COLO829 (cell line): ENCODE measurements around the gene STRA6.

Source experiments
- DNase-seq: peaks from one replicate; pipeline ENCODE4 v3.0.0; 2012; ENCODE audit warnings: low spot score

Gene STRA6

DNA sequence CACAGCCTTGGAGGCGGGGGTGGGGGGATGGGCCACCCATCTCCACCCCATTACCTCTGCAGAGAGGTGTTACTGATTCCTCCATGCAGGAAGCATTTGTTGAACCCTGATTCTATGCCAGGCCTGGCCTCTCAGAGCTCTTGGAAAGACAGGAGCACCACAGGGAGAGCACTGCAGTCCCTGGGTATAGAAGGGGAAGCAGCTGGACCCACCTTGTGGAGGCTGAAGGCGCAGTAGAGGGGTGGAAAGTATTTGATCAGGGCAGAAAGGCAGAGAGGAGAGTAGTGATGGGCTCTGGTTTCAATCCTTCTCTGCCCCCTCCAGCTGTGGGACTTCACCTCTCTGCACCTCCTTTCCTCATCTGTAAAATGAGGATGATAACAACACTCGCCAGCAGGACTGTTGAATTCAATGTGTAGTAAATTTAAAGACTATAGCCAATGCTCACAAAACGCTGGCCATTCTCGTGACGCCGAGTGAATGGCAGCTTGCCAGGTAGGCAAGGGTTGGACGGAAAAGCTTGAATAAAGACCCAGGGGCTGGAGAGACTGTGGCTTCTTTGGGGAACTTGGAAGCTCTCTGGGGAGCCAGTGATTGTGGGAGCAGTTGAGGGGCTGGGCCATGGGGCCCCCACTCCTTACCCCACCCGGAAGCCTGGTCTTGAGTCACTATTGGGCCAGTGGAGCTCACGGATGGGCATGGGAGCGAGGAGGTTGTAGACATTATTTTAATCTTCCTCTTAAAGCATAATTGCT lies 25.6 kb upstream of the STRA6 start:
- no peak for DNase-seq

DNA sequence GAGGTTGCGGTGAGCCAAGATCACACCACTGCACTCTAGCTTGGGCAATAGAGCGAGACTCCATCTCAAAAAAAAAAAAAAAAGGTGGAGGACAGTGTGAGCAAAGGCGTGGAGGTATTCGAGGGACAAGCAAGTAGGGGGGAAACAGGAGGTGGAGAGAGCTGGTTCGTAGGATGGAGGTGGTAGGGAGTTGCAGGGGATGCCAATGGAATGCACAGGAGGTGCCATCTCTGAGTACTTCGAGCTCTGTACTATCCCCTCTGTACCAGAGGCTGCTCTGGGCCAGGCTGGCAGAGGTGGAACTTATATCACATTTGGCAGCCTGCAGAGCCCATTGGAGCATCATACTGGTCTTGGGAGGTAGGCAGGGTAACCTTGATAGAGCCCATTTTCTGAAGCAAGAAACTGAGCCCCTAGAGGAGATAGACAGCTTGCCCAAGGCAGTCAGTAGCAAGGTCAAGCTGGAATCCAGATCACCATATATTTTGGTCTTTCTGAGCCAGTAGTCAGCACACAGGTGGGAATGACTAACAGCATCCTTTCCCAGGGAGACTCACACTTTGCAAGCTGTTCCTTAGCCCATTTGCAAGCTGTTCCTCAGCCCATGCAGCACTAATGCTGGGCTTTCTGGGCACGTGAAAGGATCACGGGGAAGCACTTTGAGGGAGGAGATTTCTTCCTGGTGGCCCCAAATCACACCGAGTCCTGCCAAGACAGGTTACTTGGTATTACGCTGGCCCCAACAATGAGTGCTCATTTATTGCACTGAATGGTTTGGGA lies 24.4 kb upstream of the STRA6 start:
- DNase-seq: no peak

DNA sequence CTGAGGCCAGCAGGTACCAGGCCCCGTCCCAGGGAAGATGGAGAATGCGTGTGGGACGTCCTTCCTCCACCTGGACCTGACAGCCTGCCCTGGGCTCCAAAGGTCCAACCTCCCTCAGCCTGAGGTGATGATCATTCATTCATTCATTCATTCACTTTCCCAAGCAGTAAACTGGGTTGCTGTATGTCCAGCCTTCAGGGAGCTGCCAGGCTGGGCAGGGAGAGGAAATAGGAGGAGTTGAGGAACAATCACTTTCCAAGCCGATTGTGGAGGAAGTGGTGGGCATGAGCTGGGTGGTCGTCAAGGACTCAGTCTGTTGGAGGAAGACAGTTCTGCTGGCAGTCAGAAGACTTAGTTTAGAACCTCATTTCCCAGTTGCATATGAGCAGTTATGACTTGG lies 23.3 kb upstream of the STRA6 start:
- no peak for DNase-seq

DNA sequence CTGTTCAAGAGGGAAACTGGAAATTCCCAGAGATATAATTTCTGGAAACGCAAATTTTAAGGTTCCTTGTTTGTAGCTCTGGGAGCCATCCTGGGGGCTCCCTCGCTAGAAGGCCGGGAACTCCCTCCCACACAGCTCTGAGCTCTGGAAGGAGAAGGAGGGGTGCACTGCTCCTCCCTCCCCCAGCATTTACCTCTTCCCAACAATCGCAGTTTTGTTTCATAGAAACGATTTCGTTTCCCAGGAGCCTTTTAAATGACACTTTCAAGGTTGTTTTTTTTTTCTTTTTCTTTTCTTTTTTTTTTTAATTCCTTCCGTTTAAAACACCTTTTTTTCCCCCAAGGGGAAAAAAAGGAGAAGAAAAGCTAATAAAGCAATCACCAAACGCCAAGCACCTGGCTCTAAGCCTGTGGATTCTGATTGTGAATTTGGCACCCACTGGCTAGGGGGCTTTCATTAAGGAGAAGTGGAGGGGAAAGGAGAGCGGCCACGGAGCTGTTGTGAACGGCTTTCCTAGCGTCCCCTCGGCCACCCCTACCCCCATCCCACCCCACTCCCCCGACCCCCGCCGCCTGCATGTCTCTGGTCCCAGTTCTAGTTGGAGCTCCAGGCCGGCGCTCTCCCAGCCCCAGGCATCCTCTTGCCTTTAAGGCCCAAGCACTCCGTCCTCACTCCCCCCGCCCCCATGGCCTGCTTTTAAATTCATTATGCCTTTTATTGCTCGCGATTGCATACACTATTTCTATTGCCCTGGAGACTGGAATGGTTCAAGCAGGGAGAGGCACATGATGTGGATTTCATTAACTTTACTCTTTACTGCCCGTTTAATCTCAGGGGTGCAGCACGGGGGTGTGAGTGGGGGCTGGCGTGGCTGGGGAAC lies 19.9 kb upstream of the STRA6 start:
- DNase-seq: no peak

DNA sequence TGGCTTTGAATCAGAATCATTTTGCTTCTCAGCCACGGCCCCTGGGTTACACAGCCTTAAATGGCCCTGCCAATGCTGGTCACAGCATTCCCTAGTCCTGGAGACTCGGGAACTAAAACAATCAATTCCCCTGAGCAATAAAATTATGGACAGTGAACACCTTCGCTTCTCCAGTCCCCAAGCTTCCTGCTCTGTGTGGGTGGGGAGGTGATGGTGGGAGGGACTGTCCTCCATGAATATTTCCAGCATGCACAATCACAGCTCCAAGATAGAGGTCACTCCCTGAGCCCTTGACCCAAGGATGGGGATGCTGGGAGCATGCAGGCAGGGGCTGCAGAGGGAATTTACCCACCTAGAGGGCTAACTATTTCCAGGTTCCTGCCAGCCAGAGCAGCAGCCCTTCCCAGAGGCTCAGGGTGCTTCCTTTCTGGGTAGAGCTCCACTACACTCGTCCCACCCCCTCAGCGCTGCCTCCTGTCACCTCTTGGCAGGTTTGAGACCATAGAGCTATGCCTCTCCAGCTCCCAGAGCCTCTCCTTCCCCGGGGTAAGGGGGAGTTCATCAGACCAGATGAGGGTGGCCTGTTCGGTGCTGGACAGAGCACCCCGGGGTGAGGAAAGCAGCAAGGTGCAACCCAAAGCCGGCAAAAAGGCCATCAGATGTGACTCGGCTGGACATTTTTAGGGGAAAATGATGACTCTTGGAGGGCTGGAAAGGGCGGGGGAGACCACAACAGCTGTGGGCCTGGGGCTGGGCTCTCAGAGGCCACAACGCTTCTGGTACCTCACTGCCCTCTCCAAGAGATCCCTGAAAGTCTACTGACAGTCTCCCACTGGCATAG lies 19.0 kb upstream of the STRA6 start:
- no peak for DNase-seq

DNA sequence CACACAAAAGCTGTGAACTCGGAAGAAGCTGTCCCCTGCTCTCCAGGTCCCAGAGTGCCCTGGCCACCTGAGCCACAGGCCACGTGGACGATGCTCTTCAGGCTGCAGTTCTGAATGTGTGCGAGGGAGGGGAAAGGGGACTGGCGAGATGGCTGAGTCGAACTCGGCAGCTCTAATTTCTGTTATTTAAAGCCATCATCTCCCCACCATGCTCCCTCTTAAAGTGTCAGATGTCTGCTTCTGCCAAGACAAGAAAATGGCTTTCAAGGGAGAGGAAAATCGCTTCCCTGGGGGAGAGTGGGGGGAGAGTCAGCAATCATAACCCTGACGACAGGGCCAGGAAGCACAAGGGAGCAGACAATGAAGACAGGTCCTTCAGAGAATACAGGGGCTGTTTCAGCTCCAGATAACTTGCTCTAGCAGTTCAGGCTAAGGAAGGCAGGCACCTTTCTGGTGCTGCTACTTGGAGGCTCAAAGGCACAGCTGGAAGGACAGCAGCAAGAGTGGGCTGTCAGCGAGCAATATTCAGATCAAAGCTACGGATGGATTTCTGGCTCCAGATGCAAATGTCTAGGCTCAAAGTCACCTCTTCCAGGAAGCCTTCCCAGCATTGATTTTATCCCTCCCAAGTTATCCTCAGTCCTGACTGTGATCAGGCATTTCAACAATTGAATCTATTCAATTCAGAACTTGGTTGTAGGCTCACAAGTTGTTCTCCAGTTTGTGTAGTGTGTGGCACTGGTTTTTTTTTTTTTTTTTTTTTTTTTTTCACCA lies 18.1 kb upstream of the STRA6 start:
- no peak for DNase-seq

DNA sequence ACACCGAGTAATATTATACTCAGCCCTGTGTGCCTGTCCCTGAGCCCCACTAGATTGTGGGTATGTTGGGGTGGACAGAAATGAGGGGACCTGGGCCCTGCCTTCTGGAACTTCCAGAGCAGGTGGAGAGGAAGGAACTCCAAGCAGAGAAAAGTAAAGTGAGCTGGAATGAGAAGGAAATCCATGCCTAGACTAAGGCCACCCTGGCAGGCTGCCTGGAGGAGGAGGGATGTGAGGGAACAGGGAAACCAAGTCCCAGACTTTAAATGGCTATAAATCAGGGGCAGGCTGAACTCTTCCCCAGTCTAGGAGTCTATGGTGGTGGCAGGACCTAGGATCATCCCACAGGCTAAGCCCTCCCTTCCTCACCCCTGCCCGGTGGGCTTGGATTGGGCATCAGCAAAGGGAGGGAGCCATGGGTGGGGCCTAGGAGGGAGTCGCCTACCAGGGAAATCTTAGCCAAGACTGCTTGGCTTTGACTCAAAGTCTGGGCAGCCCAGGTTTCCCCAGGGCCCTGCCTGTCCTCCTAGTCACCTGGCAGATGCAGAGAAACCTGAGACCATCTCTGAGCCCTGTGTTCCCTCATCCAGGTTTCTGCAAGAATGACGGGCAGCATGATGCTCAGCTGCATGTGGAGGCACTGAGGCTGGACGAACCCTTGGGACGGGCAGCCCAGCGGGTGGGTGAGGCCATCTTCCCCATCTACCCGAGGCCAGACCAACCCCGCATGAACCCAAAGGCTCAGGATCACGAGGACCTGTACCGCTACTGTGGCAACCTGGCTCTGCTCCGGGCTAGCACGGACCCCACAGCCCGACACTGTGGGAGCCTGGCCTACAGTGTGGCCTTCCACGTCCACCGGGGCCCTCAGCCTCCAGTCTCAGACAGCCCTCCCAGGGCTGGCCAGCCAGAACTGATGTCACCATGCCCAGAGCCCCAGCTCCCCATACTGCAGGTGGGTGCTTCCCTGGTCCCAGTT lies 15.6 kb upstream of the STRA6 start:
- DNase-seq: no peak

DNA sequence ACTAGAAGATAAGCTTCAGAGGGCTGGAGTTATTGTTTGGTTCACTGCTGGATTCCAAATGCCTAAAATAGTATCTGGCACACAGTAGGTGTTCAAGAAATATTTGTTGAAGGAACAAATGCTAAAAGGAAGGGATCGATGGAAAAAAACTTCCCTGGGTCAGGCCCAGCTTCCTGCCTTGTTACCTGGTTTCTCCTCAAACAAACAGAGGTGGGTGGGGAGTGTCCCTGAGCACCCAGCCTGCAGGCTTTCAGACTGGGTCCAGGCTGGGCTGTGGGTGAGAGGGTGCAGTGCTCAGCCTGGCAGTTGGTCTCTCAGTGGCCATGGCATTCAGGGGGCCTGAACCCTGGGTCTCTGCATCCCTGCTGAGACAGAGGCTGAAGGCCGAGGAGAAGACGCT lies 14.4 kb upstream of the STRA6 start:
- no peak for DNase-seq

DNA sequence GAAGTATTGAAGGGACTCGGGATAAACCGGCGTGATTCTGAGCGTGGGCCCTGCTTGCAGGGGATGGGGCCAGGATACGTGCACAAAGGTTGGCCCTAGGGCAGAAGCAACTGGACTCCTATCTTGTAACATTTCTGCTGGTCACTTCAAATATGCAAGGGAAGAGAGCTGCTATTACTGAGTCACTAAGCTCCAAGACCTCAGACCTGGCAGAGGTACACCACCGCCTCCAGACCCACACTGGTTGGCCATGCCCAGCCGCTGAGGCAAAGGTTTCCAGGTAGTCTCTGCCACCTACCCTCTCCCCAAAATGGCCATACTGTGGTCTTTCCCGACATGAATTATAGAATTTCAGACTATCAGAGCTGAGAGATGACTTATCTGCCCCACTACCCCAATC lies 13.4 kb upstream of the STRA6 start:
- no peak for DNase-seq

DNA sequence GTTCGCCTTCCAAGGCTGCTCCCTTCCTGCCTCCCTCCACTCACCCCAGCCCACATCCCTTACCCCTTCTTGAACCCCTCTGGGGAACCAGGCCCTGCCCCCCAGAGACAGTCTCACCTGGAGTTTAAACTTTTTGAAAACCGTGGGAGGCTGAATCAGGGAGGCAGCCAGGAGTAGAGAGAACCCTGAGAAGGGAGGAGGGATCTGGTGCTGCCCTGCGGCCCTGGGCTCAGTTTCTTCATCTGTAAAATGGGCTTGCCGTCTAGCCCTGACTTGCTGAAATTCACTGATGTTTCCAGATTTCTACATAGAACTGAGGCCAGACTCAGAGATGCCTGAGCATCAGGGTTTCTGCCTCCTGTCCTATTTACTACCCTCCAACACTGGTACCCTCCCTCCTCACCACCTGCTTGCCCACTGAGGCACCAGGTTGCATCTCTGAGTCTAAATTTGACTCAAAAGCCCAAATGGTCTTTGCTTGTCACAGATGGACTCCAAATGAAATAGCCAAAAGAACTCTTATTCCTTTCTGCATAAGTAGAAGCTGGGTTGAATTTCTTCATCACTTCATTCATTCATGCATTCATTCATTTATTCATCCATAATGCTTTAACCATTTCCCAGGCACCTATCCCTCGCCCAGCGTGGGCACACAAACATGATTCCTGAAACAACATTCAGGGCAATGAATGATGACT lies 11.9 kb upstream of the STRA6 start:
- DNase-seq: no peak

DNA sequence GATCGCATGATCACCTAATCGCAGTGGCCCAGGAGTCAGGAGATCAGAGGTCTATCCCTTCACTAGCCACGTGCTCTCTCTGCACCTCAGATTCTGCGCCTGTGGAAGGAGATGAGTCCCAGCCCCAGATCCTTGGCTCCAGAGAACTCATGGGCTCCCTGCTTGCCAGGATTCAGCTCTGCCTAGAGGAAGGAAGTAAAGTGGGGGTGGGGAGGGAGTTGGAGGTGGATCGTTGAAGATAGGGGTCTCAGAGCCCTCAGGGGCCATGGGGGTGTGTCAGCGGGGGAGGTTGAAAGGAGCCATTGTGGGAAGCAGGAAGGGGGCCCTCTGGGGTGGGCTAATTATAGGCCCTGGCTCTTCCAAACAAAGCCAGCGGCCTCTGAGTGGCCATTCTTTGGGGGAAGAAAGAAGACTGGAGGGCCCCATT lies 11.3 kb upstream of the STRA6 start:
- no peak for DNase-seq

DNA sequence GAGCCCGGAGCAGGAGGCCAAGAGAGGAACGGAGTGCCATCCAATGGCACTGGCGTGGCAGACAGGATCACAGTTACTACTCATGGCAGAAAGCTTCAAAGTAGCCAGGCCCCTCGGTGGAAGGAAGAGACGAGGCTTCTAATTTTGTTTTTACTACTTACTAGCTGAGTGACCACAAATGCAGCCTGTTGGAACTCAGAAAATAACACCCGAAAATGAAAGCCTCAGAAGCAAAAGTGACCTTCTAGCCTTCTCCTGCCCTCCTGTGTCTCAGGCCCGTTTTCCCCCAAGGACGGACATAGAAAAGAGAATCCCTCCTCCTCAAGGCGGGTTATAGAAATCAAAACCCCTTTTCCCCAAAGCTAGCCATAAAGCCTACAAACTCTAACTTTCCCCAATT lies 9.9 kb upstream of the STRA6 start:
- no peak for DNase-seq

DNA sequence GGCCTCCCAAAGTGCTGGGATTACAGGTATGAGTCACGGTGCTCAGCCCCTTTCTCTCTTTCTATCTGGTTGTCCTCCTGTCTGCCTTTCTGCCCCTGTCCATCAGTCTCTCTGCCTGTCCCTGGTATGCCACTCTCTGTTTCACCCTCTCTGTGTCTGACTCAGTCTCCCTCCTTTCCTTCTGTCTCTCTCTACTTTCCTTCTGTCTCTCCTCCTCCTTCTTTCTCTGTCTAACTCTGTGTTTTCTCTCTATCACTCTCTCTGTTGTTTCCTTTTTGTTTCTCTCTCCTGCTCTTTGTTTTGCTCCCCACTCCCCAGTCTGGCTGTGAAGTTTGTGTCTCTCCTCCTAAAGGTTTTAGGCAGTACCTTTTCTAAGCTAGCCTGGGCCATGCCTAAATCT lies 9.1 kb upstream of the STRA6 start:
- DNase-seq: no peak

DNA sequence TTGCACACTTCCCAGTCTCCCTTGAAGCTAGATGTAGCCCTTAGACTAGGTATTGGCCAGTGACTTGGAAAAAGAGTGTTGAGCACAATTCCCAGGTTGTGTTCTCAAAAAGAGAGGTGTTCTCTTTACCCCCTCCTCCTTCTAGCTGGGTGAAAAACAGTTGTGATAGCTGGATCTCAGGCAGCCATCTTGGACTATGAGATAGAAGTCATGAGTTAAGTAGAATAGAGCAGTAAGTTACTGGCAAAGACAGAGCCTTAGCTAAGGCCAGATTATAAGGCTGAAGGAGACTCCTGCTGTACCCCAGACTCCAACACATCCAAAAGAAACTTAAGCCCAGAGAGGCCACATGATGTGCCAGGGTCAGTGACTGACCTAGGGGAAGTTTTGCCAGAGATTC lies 8.1 kb upstream of the STRA6 start:
- DNase-seq: no peak

DNA sequence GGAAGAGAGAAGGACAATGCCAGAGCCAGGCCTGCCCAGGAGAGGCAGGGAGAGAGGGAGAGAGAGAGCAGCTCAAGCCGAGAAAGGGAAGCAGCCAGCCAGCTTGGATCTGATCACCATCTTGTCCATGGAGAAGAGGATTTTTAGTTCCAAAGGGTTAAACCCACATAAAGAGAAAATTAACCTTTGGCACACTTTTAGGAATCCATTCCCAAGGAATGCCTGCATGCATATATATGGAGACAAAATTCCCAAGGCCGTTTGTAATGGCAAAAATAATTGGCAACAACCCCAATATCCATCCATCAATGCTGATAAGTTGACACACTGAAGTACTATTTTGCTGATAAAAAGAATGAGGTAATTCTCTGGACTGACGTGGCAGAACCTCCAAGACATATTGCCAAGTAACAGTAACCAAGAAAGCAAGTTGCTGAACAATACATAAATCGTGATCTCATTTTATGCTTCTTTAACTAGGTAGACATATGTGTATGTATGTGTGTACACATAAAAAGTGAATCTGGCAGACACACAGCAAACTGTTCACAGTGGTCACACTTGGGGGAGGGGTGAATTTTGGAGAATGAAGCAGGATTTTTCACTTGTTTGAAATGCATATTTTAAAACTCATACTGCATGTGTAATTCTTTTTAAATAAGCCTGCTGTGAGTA lies 7.5 kb upstream of the STRA6 start:
- DNase-seq: no peak

DNA sequence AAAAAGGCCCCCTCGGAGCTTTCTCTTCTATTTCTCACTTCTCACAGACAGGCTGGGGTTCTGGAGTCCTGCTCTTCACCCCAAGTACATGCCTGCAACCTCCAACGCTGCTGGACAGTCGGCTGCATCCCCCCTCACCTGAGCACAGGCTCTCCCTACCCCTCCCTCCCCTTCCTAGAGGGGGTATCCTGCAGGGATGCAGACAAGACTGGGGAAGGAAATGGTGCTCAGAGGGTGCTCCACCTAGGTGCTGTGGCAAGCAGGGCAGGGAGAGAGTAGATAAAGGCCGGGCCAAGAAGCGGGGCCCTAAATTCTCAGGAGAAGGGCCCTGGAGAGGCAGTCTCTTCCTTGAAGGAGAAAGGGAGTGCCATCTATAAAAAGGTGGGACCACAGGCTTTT lies 7.0 kb upstream of the STRA6 start:
- no peak for DNase-seq

DNA sequence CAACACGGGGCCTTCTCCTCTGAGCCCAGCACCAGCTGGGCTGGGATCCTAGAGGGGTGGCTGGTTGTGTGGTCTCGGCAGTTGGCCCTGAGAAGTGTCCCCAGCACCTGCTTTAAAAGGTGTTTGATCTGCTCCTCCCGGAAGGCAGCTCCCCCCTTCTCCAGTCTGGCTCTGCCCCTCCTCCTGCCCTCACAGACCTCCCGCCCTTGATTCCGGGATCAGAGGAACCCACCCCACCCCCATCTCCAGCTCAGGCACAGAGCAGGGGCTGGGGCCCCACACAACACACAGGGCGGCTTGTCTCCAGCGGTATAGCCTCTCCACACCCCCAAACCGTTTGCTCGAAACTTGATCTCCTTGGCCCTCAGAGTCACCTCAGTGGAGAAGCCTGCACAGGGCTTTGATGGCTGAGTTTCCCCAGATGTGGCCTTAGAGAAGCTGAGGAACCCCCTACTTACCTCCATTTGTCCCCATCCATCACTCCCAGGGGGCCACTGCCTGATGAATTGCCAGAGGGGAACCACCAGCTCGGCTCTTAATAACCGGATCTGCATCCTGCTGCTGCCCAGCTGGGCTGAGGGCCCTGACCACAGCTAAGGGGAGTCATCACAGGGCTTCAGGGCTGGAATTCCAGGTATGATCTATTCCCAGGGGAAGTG lies 6.4 kb upstream of the STRA6 start:
- DNase-seq: no peak

DNA sequence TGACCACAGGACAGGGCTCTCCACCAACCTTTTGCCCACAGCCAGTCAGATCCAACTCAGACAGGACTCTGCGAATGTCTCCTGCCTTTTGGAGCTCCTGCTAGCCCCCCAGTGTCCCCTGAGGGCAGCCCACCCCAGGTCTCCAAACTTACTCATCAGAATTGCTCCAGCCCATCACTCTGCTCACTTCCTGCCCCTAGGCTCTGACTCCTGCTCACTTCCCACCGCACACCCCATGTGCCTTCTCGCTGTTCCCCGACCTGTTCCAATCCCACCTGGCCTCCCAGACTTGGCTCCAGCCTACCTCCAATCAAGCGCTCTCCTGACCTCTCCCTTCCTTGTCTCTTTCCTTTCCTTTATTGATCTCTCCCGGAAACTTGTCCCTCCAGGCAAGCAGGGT lies 5.9 kb upstream of the STRA6 start:
- DNase-seq: no peak
